GM19043 (cell line): ENCODE measurements around the gene PBXIP1.
"Not testable (repeated sequence)": the region's sequence is repeated elsewhere in the genome, so short reads cannot be mapped to it uniquely, and the experiment has no call there.

Source experiments
- ATAC-seq: cut with Tn5 transposase; IDR thresholded peaks from one replicate; pipeline ENCODE4 v1.9.1; 2021; ENCODE audit warnings: low read depth; ENCODE audit not compliant: unreplicated experiment

Gene PBXIP1

GRCh38 chr1:154955718-154956543, at the start of gene PBXIP1:
PBXIP1 (minus strand) TSS chr1:154956099; CDS start chr1:154953721, 2,378 bp downstream.
- no peak for ATAC-seq

- no peak for ATAC-seq
Observed at GRCh38 chr1:155005076-155006011, 49.4 kb upstream of the PBXIP1 start.

- ATAC-seq: no peak
Observed at GRCh38 chr1:155004352-155005075, 48.6 kb upstream of the PBXIP1 start.

GRCh38 chr1:155003766-155004351, 48.0 kb upstream of the PBXIP1 start:
- ATAC-seq: no peak

GRCh38 chr1:155003227-155003765, 47.4 kb upstream of the PBXIP1 start:
- no peak for ATAC-seq

GRCh38 chr1:155002464-155003226, 46.7 kb upstream of the PBXIP1 start, which contains the start of gene ZBTB7B:
ZBTB7B (plus strand) TSS chr1:155002802; CDS start chr1:155014661, 11,859 bp downstream.
- ATAC-seq: no peak

- ATAC-seq: peak; percentile 51
Observed at GRCh38 chr1:155001675-155002463, 46.0 kb upstream of the PBXIP1 start.

GRCh38 chr1:155001425-155001674, 45.5 kb upstream of the PBXIP1 start:
- no peak for ATAC-seq

- no peak for ATAC-seq
Observed at GRCh38 chr1:155000726-155001424, 45.0 kb upstream of the PBXIP1 start.

- ATAC-seq: no peak
Observed at GRCh38 chr1:155000411-155000725, 44.5 kb upstream of the PBXIP1 start.

GRCh38 chr1:154999571-155000410, 43.9 kb upstream of the PBXIP1 start:
- no peak for ATAC-seq

- no peak for ATAC-seq
Observed at GRCh38 chr1:154998818-154999570, 43.1 kb upstream of the PBXIP1 start.

- no peak for ATAC-seq
Observed at GRCh38 chr1:154998201-154998780, 42.4 kb upstream of the PBXIP1 start.

- no peak for ATAC-seq
Observed at GRCh38 chr1:154996966-154997701, 41.2 kb upstream of the PBXIP1 start.

GRCh38 chr1:154995301-154995983, 39.5 kb upstream of the PBXIP1 start:
- ATAC-seq: not testable (repeated sequence)
